ENCODE results near the gene DPYSL3.

DPYSL3 gene

DNA sequence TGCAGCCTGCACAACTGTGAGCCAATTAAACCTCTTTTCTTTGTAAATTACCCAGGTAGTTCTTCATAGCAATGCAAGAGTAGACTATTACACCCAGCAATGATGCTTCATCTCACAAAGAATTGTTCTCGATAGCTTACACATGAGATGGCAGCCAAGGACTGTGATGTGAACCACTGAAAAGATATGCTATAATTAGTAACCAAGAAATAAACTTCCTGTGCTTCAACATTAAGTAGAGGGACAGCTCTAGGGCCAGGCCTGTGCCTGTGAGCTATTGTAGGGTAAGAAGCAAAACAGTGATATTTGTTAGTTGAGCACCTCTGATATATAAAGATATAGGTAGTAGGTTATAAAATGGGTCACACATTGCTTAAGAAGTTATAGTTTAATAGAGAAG is 41.8 kb upstream of the DPYSL3 start:
- TF ChIP-seq, protein P1, sequence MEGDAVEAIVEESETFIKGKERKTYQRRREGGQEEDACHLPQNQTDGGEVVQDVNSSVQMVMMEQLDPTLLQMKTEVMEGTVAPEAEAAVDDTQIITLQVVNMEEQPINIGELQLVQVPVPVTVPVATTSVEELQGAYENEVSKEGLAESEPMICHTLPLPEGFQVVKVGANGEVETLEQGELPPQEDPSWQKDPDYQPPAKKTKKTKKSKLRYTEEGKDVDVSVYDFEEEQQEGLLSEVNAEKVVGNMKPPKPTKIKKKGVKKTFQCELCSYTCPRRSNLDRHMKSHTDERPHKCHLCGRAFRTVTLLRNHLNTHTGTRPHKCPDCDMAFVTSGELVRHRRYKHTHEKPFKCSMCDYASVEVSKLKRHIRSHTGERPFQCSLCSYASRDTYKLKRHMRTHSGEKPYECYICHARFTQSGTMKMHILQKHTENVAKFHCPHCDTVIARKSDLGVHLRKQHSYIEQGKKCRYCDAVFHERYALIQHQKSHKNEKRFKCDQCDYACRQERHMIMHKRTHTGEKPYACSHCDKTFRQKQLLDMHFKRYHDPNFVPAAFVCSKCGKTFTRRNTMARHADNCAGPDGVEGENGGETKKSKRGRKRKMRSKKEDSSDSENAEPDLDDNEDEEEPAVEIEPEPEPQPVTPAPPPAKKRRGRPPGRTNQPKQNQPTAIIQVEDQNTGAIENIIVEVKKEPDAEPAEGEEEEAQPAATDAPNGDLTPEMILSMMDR (IDR thresholded peaks at IDR 0.05; ENCODE audit: insufficient read depth, missing control alignments) = no peak
- FAIRE-seq (no peak), DNase-seq (ENCODE audit: insufficient read length, low spot score) (no peak)

DNA sequence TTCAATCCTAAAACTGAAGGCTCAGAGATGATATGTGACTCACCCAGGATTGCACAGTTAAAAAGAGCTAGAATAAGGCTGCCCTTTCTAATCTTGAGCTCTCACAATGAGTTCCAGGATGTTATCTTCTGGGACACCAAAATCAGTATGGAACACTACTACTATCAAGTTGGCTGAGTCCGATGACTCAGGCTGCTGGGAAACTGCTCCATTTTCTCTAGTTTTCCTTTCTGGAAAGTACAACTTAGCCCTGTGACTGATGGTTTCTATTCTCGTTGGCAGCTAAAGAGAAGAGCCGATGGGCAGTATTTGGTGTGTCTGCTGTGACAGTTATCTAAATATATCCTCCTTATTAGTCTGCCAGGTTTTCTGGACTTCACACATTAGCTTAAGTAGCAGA is 37.9 kb upstream of the DPYSL3 start:
- no peak for FAIRE-seq
- TF ChIP-seq, protein P1 (IDR thresholded peaks at IDR 0.05; ENCODE audit: insufficient read depth, missing control alignments) = no peak
- DNase-seq (ENCODE audit: insufficient read length, low spot score) = no peak

DNA sequence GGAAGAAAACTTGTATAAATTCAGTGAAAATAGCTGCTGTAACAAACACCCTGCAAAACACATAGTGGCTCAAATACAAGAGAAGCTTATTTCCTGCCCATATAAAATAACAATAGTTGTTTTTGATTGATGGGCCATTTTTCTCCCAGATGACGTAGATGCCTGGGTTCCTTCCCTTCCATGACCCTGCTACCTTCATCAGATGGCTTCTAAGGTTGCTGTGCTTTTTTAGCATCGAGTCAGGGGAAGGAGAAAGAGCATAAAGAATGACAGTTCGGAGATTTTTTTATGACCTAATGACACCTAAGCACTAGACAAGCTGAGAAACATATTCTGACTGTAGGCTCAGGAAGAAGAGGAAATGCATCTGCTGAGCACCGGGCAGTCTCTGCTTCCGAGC is 34.7 kb upstream of the DPYSL3 start:
- TF ChIP-seq, protein P1 (IDR thresholded peaks at IDR 0.05; ENCODE audit: insufficient read depth, missing control alignments) = no peak
- DNase-seq (ENCODE audit: insufficient read length, low spot score) (no peak), FAIRE-seq (no peak)

DNA sequence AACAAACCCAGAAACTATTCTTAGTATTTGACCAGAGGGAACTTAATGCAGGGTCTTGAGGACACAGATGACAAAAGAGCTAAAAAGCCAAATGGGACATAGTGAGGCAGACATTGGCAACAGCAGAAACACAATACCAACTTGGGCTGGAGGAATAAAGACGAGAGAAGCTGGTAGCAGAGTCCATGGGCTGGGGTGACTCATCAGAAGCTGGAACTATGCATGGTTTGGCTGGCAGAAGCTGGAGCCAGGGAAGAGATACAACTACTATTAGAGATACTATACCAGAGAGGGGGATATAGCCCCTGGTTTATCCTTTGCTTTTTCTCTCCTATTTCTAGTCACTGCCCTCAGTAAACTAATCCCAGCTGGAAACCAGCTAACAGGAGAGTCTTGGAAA is 29.2 kb upstream of the DPYSL3 start:
- TF ChIP-seq, protein P1 (IDR thresholded peaks at IDR 0.05; ENCODE audit: insufficient read depth, missing control alignments) = no peak
- no peak for DNase-seq (ENCODE audit: insufficient read length, low spot score)
- FAIRE-seq = no peak

DNA sequence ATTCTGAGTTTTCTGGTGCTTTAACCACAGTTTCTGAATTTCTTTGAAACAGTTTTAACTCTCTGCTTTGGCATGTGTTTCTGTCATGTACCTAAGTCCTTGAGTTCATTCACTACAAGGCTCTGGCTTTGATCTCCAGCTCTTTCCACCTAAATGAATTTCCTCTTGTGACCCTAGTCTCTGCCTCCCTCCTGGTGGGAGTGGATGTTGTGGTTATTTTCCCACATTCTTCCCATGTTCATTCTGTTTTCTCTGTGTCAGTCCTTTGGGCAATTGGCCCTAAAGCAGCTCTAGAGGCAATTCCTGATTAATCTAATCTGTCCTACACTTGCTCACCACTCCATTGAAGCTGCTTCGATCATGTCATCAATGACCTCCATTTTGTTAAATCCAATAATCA is 28.4 kb upstream of the DPYSL3 start:
- TF ChIP-seq, protein P1 (IDR thresholded peaks at IDR 0.05; ENCODE audit: insufficient read depth, missing control alignments) = no peak
- DNase-seq (ENCODE audit: insufficient read length, low spot score) (no peak), FAIRE-seq (no peak)

DNA sequence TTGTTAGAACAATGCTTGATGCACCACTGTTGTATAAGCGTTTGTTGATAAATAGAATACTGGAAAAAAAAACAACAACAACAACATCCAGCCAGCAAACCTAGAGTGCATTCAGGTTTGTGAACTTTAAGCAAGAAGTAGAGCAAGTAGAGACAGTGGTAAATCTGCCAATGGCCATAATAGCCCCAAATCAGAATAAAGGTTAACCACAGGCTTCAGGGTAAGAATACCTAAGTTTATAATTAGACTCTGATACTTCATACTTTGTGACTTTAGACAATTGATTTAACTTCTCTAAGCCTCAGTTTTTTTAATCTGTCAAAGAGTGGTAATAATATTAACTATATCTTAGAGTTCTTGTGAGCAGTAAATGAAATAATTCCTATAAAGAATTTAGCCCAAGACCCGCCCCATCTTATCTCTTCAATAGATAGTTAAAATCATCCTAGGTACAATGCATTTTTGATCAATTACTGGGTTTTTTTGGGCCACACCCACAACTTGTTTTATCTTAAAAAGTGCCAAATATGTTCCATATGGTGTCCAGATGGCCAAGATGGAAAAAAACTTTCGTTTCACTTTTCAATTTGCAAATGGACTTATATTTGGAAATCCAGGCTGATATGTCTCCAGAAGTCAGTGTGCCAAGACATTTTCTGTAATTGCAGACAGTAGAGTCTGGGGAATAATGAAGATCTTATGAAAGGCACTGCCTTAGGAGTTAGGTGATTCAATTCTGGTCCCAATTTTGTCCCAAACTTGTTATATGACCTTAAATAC is 24.5 kb upstream of the DPYSL3 start:
- DNase-seq (ENCODE audit: insufficient read length, low spot score) = no peak
- FAIRE-seq = no peak
- TF ChIP-seq, protein P1 (IDR thresholded peaks at IDR 0.05; ENCODE audit: insufficient read depth, missing control alignments) = no peak

DNA sequence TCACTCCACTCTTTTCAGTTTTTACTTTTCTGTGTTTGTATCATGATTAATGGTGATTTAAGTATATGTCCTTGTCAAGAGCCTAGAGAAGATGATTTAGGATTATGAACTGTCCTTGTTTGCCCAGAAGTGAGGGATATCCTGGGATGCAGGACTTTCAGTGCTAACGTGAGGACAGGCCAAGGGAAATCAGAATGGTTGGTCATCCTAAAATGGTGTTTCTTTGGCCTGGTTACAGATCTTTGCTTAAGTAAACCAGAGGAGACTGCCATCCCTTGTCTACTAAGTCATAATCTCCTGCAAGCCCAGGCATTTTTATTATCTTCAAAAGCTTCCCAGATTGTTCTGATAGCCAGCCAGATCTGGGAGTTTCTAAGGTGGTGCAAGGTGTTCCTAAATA is 22.3 kb upstream of the DPYSL3 start:
- DNase-seq (ENCODE audit: insufficient read length, low spot score) = no peak
- TF ChIP-seq, protein P1 (IDR thresholded peaks at IDR 0.05; ENCODE audit: insufficient read depth, missing control alignments) = no peak
- FAIRE-seq = no peak
